GM18867 (cell line): ENCODE results near the gene PFKM.
A peak's percentile ranks its signal among the peaks of the same experiment; 100 is the strongest.

Experiments used
- ATAC-seq: cut with Tn5 transposase; IDR thresholded peaks from one replicate; pipeline ENCODE4 v1.9.1; 2021; ENCODE audit warnings: mild to moderate bottlenecking, moderate library complexity; ENCODE audit not compliant: unreplicated experiment

The PFKM gene

DNA sequence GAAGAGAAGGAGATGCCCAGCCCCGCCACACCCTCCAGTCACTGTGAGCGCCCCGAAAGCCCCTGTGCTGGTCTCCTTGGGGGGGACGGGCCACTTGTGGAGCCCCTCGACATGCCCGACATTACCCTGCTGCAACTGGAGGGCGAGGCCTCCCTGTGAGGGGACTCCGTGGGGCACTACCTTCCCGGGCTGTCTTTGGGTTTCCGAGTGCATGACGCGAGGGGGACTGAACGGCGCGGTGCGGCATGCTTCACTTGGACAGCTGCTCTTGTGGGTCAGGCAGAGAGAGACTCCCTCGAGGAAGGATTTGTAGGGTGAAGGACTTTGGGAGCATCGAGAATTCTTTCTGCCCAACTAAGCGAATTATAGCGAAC is 65.4 kb downstream of the PFKM start:
- no peak for ATAC-seq

DNA sequence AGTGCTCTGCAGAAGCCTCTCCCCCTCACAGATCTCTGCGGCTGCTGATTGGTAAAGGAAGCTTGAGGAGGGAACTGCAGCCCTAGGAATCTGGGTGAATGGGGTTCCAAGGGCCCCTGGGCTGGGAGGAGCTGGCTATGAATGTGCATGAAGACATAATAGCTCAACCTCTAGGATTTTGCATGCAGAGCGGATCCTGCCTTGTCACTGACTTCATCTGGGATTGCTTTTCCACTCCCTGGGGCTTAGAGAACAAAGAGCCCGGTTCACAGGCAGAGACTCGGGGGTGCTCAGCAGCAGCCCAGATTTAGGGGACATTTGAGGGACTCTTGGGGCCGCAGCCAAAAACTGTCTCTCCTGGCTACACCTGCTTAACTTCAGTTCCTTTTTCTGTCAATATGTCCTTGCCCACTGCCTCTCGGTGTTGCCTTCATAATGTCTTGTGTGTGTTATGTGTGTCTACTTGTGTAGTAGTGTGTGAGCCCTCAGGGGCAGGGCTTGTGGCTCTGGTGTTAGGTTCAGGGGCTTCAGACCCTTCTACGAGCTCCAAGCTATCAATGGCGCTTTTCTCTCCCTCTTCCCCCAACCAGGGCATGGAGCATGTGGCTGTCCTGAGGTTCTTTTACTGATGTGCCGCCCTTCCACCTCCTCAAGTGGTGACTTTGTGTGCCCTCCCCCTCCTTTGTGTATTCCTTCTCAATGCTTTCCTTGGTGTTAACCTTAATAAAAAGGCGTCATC is 66.2 kb downstream of the PFKM start:
- ATAC-seq, result no peak

DNA sequence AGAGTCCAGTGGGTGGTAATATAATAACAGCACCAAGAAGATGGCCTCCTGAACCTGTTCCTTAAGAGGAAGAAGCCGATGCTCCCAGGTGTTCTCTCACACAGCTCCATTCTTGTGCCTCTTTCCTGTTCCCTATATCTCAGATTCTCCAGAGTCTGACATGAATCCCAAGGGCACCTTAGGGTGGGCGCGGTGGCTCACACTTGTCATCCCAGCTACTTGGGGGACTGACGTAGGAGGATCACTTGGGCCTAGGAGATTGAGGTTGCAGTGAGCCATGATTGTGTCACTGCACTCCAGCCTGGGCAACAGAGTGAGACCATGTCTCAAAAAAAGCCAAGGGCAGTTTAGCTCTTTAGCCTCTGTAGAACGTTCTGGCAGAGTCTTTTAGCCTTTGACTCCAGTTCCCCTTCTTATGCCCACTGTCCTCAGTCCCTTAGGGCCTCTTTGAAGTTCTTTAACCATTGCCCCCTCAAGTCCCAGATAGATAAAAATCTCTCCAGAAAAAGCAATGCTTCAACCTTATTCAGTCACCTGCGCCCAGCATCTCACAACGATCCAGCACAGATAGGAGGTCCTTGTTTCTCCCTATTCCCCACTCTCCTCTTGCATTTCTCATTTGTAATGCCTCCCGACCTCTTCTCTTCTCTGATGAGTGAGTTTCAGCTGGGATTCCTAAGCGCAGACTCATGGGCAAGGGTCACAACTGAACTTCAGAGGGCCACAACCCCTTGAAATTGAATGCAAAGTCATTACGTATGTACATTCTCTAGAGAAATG is 68.9 kb downstream of the PFKM start:
- ATAC-seq, result no peak

DNA sequence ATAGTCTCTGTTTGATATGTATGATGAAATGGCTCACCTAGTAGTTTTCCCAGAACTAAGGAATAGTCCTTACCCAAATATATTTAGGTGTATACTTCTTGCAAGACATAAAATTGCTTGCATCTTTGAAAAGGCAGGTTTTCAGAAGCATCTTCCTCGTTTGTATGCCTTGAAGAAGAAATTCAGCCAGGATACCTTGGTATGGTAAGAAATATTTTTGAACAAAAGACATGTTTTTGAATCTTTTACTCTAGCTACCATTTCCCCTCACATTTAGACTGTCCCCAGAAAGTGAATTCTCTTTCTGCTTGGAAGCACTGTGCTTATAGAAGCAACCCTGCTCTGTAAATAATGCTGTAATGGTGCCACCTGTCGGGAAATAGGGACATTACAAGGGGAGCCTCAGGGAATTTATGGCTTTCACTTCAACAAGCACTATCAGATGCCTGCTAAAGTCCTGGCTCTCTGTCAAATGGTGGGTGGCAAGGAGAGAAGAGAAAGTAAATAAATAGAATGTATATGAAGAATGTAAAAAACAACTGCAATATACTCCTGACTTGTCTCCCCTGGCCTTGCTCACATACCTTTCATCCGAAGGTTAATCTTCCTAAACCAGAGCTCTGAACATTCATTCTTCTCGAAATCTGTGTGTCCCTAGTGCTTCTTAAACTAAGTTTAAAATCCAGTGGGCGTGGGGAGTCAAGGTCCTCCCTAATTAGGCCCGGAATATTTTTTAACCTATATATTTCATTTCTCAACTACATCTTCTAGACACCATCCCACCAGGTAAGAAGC is 70.4 kb downstream of the PFKM start:
- ATAC-seq, result peak; percentile 76

DNA sequence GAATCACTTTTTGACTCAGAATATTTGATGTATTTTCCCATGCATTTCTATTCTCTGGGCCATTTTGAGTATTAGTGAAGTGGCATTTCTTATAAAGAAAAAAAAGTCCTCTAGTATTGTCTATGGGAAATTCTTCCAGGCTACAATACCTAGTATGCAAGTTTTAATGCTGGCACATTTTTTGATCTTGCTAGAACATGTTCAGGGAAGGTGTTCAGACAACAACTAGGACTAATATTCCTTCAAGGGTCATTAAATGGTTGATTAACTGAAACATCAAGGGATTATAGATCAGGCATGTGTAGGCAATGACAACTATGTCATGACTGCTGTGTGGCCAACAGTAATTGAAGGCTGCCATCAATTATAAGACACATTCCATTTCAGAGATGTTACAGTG is 71.9 kb downstream of the PFKM start:
- no peak for ATAC-seq

DNA sequence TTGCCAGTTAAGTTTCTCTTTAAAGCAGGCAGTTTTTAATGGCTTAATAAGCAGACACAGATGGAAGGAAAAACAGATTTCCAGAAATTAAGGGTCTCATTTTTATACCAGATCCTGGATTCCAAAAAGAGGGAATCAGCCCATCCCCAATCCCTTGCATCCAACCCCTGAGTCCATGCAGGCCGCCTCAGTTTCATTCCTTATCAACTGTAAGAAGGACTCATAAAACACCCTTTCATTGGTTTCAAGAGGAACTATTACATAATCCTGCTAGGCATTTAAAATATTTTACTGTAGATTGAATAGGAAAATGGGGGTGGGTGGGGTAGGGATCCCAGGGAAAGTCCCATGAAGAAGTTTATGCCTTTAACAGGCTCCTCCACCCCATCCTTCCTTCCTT is 73.7 kb downstream of the PFKM start:
- ATAC-seq, result no peak

DNA sequence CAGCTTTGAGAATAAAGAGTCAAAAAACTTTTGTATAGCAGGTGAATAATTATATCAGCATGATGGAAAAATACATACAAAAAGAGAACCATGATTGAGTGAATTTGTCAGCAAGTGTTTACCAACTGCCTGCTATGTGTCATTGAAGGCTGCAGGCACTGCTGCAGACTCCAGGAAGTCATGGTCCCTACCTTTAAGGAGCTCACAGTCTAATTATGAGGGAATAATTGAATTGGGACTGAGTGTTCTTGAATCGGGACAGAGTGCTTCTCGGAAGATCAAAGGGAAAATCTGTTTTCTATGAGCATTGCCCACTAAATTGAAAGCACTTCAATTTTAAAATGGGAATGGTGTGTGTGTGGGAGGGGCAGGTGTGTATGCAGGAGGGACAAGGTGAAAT is 74.5 kb downstream of the PFKM start:
- ATAC-seq, result no peak

DNA sequence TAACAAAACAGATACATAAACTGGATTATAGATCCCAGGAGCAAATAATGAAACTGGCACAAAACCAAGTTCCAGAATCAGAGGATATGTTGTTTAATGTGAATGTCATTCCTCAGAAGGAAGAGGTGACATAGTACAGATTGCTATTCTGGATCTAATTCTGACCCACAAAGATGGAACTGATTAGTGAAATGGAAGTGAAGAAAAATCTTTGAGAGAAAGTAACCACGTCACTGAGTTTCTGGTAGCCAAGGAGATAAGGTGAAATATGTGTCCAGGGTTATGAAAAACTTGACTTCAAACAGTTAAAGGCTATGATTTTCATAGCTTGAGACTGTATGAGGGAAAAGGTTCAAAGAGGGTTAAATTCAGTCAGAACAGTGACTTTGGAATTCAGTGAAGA is 75.6 kb downstream of the PFKM start:
- ATAC-seq, result no peak
